Activated T-cell treated with anti-CD3 and anti-CD28 coated beads for 48 hours (primary cell): ENCODE measurements around the gene SLC25A38.
A peak's percentile ranks its signal among the peaks of the same experiment; 100 is the strongest.
"Not testable (repeated sequence)": the region's sequence is repeated elsewhere in the genome, so short reads cannot be mapped to it uniquely, and the experiment has no call there.

Source experiments
- DNase-seq: peaks from one replicate; pipeline ENCODE4 v3.0.0-alpha.2; 2020; ENCODE audit warnings: low read depth

The SLC25A38 gene

DNA sequence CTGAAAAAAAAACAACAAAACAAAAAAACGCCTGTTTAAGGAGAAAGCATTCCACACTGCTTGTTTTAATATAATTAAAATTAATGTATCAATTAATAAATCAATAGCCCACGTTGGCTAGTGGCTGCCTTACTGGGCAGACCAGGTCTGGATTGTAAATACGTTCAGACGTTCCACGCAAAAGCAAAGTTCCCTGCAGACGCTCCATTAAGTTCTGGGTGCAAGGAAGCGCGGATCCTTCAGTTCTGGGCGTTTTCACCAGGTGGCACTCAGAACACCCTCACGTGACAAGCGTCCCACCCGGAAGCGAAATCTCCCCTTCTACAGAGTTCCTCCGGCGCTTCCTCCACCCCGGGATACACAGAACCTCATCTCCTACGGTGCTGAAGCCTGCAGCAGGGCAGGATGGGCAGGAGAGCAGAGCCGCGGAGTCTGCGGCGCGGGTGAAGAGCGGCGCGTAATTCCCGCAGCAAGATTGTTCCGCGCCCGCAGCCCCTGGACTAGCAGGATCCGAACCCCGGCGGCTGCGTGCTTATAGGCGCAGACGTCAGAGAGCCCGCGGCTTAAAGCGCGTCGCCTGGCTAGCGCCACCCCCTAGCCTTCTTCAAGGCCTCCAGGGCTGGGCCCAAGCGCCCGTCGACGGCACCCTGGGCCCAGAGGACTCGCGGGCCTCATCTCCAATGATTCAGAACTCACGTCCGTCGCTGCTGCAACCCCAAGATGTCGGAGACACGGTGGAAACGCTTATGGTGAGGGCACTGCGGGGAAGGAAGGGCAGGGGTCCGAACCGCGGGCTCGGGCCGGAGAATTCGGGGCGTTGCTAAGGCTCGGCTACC, at the start of gene SLC25A38:
SLC25A38 (plus strand) TSS at position 326 of the 836 bp plus-strand sequence; CDS start at position 681, 355 bp downstream.
- DNase-seq = peak; percentile 81

GRCh38 chr3:39333607-39334006, 49.6 kb upstream of the SLC25A38 start:
- no peak for DNase-seq

GRCh38 chr3:39334205-39334604, 49.0 kb upstream of the SLC25A38 start:
- DNase-seq = no peak

DNA sequence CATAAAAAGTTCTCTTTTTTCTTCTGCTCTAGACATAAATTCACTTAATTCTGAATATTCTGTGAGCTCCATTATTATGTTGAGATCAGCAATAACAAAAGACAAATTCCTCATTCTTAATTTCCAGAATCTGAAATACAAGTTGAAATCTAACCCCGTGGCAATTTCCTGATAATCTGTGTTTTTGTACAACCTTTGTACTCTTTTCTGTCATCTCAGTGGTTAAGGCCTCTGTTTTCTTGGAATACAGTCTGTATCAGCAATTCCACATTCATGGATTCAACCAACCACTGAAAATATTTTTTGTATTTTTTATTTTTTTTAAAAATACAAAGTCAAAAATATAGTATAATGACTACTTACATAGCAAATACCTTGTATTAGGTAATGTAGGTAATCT, 45.0 kb upstream of the SLC25A38 start:
- no peak for DNase-seq

DNA sequence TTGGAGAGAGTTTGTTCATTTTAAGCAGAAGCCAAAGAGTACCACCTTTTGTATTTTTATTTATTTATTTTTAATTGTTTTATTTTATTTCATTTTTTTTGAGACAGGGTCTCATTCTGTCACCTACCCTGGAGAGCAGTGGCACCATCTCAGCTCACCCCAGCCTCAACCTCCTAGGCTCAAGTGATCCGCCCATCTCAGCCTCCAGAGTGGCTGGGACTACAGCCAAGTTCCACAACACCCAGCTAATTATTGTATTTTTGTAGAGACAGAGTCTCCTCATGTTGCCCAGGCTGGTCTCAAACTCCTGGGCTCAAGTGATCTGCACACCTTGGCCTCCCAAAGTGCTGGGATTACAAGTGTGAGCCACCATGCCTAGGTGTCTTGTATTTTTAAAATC, 44.1 kb upstream of the SLC25A38 start:
- no peak for DNase-seq

GRCh38 chr3:39343076-39343717, 40.0 kb upstream of the SLC25A38 start:
- no peak for DNase-seq

- DNase-seq = no peak
These were observed 39.4 kb upstream of the SLC25A38 start for GRCh38 chr3:39343760-39344159.

GRCh38 chr3:39344746-39345344, 38.3 kb upstream of the SLC25A38 start:
- DNase-seq = no peak

DNA sequence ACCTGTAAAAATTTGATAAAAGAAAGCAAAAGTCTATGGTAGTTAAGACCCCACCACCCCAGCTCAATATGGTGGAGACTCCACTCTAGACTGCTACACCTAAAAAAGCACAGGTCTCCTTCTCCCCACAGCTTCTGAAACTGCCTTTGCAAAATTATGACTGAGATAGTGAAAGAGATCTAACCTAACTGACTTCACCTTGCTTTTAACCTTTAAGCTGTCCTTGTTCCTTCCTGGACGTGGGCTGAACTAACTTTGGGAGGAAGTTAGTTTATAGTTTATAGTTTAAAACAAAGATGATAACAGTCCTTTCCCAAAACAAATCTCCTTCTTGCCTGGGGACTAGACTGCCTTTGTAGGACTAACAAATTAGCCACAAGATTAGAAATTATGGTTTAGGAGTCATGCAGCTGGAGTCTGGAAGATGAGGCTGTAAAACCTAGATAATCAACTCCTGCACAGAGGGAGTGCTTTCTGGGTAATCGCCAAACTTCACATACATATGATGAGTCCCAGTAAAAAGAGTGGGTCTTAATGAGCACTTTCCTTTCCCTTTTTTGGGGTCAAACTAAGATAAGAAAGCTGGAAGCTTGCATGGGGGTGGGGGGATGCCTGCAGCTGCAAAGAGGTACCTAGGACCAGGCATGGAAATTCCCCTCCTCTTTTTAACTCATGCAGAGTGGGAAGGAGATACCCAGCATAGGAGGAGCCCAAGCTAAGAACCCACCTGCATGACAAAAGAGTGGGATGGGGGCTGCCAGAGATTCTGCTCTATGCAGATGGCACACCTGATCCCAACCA, 36.2 kb upstream of the SLC25A38 start:
- DNase-seq = no peak

DNA sequence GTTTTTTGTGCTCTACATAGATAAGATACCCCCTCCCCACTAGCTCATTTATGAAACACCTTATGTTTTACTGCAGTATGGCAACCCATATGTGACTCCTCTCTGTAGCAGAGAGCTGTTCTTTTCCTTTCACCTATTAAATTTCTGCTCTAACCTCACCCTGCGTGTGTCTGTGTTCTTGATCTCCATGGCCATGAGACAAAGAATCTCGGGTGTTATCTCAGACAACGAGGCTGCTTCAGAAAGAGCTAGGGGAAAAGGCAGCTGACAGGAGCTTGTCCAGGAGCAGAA, 35.6 kb upstream of the SLC25A38 start:
- no peak for DNase-seq

DNA sequence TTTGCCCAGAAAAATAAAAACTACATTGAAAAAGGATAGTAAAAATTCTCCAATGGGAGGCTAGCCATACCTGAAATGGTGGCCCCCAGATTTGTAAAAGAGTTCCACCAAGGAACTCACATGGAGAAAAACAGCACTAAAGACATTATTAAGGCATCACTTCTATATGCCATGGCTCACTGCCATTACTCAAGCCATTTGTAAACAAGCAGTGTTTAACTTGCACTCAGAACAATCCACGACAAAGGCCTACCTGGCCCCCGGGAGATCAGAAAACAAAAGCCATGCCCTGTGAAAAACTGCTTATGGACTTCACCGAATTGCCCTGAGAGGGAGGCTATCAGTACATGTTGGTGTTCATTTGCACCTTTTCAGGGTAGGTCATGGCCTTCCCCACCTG, 34.1 kb upstream of the SLC25A38 start:
- DNase-seq = no peak

DNA sequence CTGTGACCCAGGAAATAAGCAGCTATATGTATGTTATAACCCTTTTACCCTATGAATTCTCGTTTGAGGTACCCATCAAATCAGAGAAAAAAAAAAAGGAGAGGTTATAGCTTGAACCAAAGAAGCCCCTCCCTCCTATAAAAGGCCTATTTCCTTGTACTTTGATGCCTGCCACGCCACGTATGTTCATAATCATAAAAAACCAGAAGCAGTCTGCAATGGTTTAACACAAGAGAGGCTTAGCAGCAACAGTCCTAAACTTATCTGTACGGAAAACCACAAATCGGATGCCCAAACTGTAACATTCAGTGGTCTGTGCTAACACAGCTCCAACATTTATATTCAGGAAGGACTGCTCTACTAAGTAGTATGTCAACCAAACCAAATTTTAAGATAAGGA, 32.5 kb upstream of the SLC25A38 start:
- DNase-seq = no peak

GRCh38 chr3:39351134-39351533, 32.0 kb upstream of the SLC25A38 start:
- DNase-seq = not testable (repeated sequence)

- DNase-seq = not testable (repeated sequence)
These were observed 29.8 kb upstream of the SLC25A38 start for GRCh38 chr3:39353168-39353927.

GRCh38 chr3:39358333-39358732, 24.8 kb upstream of the SLC25A38 start:
- DNase-seq = no peak

- DNase-seq = peak; percentile 34
These were observed 21.8 kb upstream of the SLC25A38 start for GRCh38 chr3:39361252-39361927.

DNA sequence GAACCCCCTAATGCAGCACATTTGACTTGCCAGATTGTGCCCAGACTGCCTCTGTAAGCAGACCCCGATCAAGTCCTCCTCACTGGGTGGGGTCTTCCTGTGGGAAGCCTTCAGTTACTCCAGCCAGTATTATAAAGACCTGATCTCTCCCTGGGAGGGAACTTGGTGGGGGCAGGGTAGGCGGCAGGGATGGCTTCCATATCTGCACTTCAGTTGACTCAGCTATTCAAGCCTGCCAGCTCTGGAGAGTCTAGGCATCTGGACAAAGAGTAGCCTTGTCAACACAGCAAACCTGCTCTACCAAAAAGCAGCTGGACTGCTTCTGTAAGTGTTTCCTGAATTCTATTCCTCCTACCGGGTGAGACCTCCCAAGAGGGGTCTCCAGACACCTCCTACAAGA, 21.0 kb upstream of the SLC25A38 start:
- DNase-seq = no peak

- DNase-seq = no peak
These were observed 20.4 kb upstream of the SLC25A38 start for GRCh38 chr3:39362812-39363211.

GRCh38 chr3:39370450-39370849, 12.7 kb upstream of the SLC25A38 start:
- not testable (repeated sequence) for DNase-seq

GRCh38 chr3:39372833-39373232, 10.3 kb upstream of the SLC25A38 start:
- DNase-seq = no peak

DNA sequence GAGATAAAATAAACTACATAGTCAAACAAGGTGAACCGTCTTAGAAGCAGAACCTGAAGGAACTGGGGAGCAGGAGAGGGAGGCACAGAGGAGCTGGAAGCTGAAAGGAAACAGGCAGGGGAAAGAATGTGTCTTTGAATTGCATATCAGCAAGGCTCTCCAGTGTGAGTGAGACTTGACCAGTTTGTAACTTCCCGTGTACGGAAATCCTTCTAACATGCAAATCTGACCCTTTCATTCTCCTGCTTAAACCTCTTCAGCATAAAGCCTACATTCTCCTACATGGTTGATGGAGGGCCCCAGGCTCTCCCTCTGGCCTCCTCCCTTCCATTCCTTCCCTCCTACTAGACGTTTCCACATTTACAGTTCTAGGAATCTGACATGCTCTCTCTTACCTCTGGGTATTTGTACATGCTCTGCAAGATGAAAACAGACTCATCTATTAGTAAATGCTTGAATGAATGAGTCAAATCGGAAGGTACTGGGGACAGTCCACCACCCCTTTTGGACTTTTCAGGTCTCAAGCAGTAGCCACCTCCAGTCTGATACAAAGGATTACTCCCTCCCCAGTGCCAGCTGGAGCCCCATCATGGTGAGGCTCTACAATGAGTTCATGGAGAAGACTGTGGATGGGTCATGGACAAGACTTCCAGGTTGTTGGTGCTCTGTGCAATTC, 6.1 kb upstream of the SLC25A38 start:
- DNase-seq = no peak
